Fibroblast of lung (primary cell): Measurements from ENCODE around the gene CROT. TPM values are rescaled to one million over a fixed set of nuclear protein-coding genes. Genes with fewer than 3 reads are reported as not detected.

Source experiments
- DNase-seq, 2 donors: peaks; one replicate each; pipeline versions ENCODE4 v3.0.0 to v3.0.0-alpha.2; 2010; ENCODE audit warnings: low read depth in 2 of 2
- H2AFZ ChIP-seq: 2 replicates; pipeline ENCODE4 v1.5.1; 2012; ENCODE audit warnings: low read length, control low read depth, inconsistent platforms
- H3K27ac ChIP-seq: 2 replicates; pipeline ENCODE4 v1.5.1; 2011; ENCODE audit warnings: low read length, control low read depth; ENCODE audit not compliant: insufficient read depth
- H3K27me3 ChIP-seq: 2 replicates; pipeline ENCODE4 v1.5.1; 2011; ENCODE audit warnings: mild to moderate bottlenecking, low read length; ENCODE audit not compliant: control insufficient read depth, insufficient read depth
- H3K36me3 ChIP-seq: 2 replicates; pipeline ENCODE4 v1.5.1; 2011; ENCODE audit warnings: low read length; ENCODE audit not compliant: control insufficient read depth, insufficient read depth
- H3K4me1 ChIP-seq: 2 replicates; pipeline ENCODE4 v1.5.1; 2011; ENCODE audit warnings: low read length; ENCODE audit not compliant: control insufficient read depth, insufficient read depth; ENCODE audit errors: extremely low read depth
- H3K4me2 ChIP-seq: 2 replicates; pipeline ENCODE4 v1.5.1; 2011; ENCODE audit warnings: low read length, control low read depth; ENCODE audit not compliant: insufficient read depth; ENCODE audit errors: extremely low read depth
- H3K4me3 ChIP-seq, 4 experiments: fragments of 200-600 bp in 1 of 4; sonication (generic) in 1 of 4; replicated peaks in 1 of 4; 2 replicates each; pipeline ENCODE4 v1.5.1; 2011 to 2016; ENCODE audit warnings: low read length in 4 of 4, low read depth in 3 of 4, mild to moderate bottlenecking in 3 of 4, control low read depth in 2 of 4, inconsistent platforms in 1 of 4, mixed read lengths in 1 of 4; ENCODE audit not compliant: insufficient read depth in 1 of 4; ENCODE audit errors: control extremely low read depth in 1 of 4
- H3K79me2 ChIP-seq: 2 replicates; pipeline ENCODE4 v1.5.1; 2012; ENCODE audit warnings: mild to moderate bottlenecking, low read length, inconsistent platforms; ENCODE audit not compliant: control insufficient read depth, insufficient read depth
- H3K9ac ChIP-seq: 2 replicates; pipeline ENCODE4 v1.5.1; 2011; ENCODE audit warnings: mild to moderate bottlenecking, low read length, control low read depth; ENCODE audit not compliant: insufficient read depth
- H3K9me3 ChIP-seq: 2 replicates; pipeline ENCODE4 v1.5.1; 2012; ENCODE audit warnings: low read depth, low read length; ENCODE audit not compliant: control insufficient read depth, insufficient read depth
- H4K20me1 ChIP-seq: 2 replicates; pipeline ENCODE4 v1.5.1; 2011; ENCODE audit warnings: low read length; ENCODE audit not compliant: control insufficient read depth, insufficient read depth; ENCODE audit errors: extremely low read depth
- EZH2 ChIP-seq: IDR thresholded peaks from 2 replicates; pipeline ENCODE4 v1.5.1; 2012; ENCODE audit warnings: low read length, control low read depth, mild to moderate bottlenecking; ENCODE audit errors: missing control alignments
- polyA plus RNA-seq, 2 donors: library from polyadenylated mRNA; depleted of rRNA in 1 of 2; stranded (reverse) in 1 of 2; unstranded in 1 of 2; fragments of >200 nt; gene quantifications; 2 replicates each; pipeline ENCODE4 v1.2.1, GENCODE V29; 2011 to 2012; ENCODE audit warnings: missing spikeins in 1 of 2
- total RNA-seq: library from RNA; depleted of rRNA; stranded (reverse); fragments of >200 nt; gene quantifications from 2 replicates; pipeline ENCODE4 v1.2.1, GENCODE V29; 2014
- TF ChIP-seq, protein P1 (sequence below), 2 donors: IDR thresholded peaks in 1 of 2; conservative IDR thresholded peaks in 1 of 2; 1 replicate in 1 of 2; 2 replicates in 1 of 2; pipeline ENCODE4 v1.5.1; 2011 to 2012; ENCODE audit warnings: low read length in 2 of 2, control low read depth in 1 of 2, inconsistent platforms in 1 of 2, low read depth in 1 of 2, mild to moderate bottlenecking in 1 of 2

The CROT gene
- total and polyA plus RNA-seq, 2 donors (not counting 1 experiment from before 2014, with no cell fraction given): 13.1 to 23.0 TPM

DNA sequence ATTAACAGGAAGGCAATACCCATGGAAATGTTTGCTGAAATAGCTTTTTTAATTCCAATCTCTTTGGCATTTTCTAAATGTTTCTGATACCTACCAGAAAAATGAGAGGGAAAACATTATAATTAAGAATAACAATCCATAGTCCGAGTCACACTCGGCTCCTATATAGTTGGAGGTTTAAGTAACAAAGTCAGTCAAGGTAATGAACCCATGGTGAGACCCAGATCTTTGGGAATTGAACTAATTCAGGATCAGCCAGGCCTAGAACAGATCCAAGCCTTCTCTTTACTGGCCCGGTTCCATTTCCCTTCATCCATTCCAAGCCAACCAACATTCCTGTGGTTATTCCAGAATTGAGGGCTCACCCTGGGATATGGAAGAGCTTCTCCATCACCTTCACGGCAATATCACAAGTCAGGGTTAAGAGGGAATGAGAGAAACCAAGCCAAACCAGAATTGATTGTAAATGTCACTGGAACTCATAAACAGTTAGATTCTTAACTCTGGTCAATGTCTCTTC is 101.7 kb downstream of the CROT start:
- Histone ChIP-seq H3K27me3 (no peaks in the 10 kb centered on the region), H3K79me2 (no peaks in the 10 kb centered on the region), H4K20me1 (no peaks in the 10 kb centered on the region), H3K4me3 (no peak overlapping the region), H3K36me3 (no peaks in the 10 kb centered on the region), H3K27ac (no peak overlapping the region), H3K4me2 (no peak overlapping the region), H2AFZ (no peak overlapping the region), H3K9me3 (no peaks in the 10 kb centered on the region), H3K4me1 (no peaks in the 10 kb centered on the region), H3K9ac (no peak overlapping the region)
- peak in 1 of 2 donors; percentile 63 for DNase-seq
- TF ChIP-seq EZH2: no peak
- TF ChIP-seq, protein P1, sequence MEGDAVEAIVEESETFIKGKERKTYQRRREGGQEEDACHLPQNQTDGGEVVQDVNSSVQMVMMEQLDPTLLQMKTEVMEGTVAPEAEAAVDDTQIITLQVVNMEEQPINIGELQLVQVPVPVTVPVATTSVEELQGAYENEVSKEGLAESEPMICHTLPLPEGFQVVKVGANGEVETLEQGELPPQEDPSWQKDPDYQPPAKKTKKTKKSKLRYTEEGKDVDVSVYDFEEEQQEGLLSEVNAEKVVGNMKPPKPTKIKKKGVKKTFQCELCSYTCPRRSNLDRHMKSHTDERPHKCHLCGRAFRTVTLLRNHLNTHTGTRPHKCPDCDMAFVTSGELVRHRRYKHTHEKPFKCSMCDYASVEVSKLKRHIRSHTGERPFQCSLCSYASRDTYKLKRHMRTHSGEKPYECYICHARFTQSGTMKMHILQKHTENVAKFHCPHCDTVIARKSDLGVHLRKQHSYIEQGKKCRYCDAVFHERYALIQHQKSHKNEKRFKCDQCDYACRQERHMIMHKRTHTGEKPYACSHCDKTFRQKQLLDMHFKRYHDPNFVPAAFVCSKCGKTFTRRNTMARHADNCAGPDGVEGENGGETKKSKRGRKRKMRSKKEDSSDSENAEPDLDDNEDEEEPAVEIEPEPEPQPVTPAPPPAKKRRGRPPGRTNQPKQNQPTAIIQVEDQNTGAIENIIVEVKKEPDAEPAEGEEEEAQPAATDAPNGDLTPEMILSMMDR (conservative IDR thresholded peaks at IDR 0.05 in 1 of 2, IDR thresholded peaks at IDR 0.05 in 1 of 2; ENCODE audit: low read depth in 1 of 2, low read length in 2 of 2): no peak

DNA sequence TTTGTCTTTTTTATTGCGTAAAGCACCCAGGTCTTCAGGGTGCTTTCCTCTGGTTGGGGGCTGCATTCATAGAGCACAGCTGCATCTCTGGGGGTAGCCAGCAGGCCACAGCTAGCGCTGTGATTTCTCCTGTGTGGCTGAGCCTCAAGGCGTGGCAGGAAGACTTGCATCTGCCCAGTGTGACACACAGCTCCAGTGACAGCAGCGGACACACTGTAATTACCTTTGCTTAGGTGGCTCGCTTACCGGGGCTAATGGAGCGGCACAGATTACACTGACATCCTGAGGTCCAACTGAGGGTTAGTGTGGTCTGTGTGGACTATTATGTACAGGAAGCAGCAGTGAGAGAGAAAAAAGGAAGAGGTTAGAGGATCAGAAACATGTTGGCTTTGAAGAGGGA is 102.9 kb downstream of the CROT start:
- no peaks in the 10 kb centered on the region for H3K27me3 ChIP-seq
- no peak for TF ChIP-seq EZH2
- TF ChIP-seq, protein P1 (conservative IDR thresholded peaks at IDR 0.05 in 1 of 2, IDR thresholded peaks at IDR 0.05 in 1 of 2; ENCODE audit: low read depth in 1 of 2, low read length in 2 of 2): no peak
- no peak for DNase-seq
- H3K79me2 ChIP-seq: no peaks in the 10 kb centered on the region
- H3K4me1 ChIP-seq: no peaks in the 10 kb centered on the region
- H2AFZ ChIP-seq: no peak overlapping the region
- H3K27ac ChIP-seq: no peak overlapping the region
- H3K36me3 ChIP-seq: no peaks in the 10 kb centered on the region
- H3K9ac ChIP-seq: no peak overlapping the region
- H4K20me1 ChIP-seq: no peaks in the 10 kb centered on the region
- H3K4me2 ChIP-seq: no peak overlapping the region
- no peak overlapping the region for H3K4me3 ChIP-seq
- no peaks in the 10 kb centered on the region for H3K9me3 ChIP-seq

Other genes with a start within 250 kb of the CROT start
- gene DMTF1, start 193.2 kb upstream of the CROT start, total RNA-seq: 59.8 and 97.1 TPM in 2 replicates
- gene DMTF1, start 193.2 kb upstream of the CROT start, polyA plus RNA-seq: 39.6 and 51.6 TPM in 2 replicates
- gene TMEM243, start 125.9 kb upstream of the CROT start, total RNA-seq: 25.6 and 33.1 TPM in 2 replicates
- gene TMEM243, start 125.9 kb upstream of the CROT start, polyA plus RNA-seq: 24.9 and 42.8 TPM in 2 replicates
- 0.26 and 0.66 TPM in 2 replicates for gene ABCB4, start 130.0 kb downstream of the CROT start, total RNA-seq
- 0.03 and 0.16 TPM in 2 replicates for gene ABCB4, start 130.0 kb downstream of the CROT start, polyA plus RNA-seq